Brain pericyte (primary cell): ENCODE measurements around the gene WDR1.

Experiments used
- DNase-seq: peaks from one replicate; pipeline ENCODE4 v3.0.0-alpha.2; 2012; ENCODE audit warnings: low read depth, low spot score

WDR1 gene

GRCh38 chr4:10066670-10067651 is 49.6 kb downstream of the WDR1 start:
- no peak for DNase-seq

GRCh38 chr4:10066206-10066605 is 50.4 kb downstream of the WDR1 start:
- DNase-seq = no peak

GRCh38 chr4:10063544-10064300 is 52.9 kb downstream of the WDR1 start:
- DNase-seq = no peak

GRCh38 chr4:10061650-10062415 is 54.8 kb downstream of the WDR1 start:
- DNase-seq = no peak

- no peak for DNase-seq
Observed at GRCh38 chr4:10058371-10058770, 58.2 kb downstream of the WDR1 start.

GRCh38 chr4:10057023-10057395 is 59.6 kb downstream of the WDR1 start:
- no peak for DNase-seq

GRCh38 chr4:10056334-10057022 is 60.1 kb downstream of the WDR1 start:
- no peak for DNase-seq

- DNase-seq = no peak
Observed at GRCh38 chr4:10055871-10056270, 60.7 kb downstream of the WDR1 start.

GRCh38 chr4:10054571-10055041 is 62.0 kb downstream of the WDR1 start:
- no peak for DNase-seq

GRCh38 chr4:10053635-10054453 is 62.8 kb downstream of the WDR1 start:
- DNase-seq = no peak

GRCh38 chr4:10051517-10052135 is 65.0 kb downstream of the WDR1 start:
- no peak for DNase-seq

GRCh38 chr4:10050721-10051120 is 65.9 kb downstream of the WDR1 start:
- no peak for DNase-seq

GRCh38 chr4:10050261-10050661 is 66.3 kb downstream of the WDR1 start:
- no peak for DNase-seq

GRCh38 chr4:10048941-10049697 is 67.5 kb downstream of the WDR1 start:
- no peak for DNase-seq

- DNase-seq = no peak
Observed at GRCh38 chr4:10047967-10048366, 68.6 kb downstream of the WDR1 start.

GRCh38 chr4:10046471-10046870 is 70.1 kb downstream of the WDR1 start:
- no peak for DNase-seq

GRCh38 chr4:10045481-10045880 is 71.1 kb downstream of the WDR1 start:
- DNase-seq = no peak

GRCh38 chr4:10041036-10041435 is 75.6 kb downstream of the WDR1 start:
- DNase-seq = no peak
